ENCODE results near the gene FANK1.

The FANK1 gene

DNA sequence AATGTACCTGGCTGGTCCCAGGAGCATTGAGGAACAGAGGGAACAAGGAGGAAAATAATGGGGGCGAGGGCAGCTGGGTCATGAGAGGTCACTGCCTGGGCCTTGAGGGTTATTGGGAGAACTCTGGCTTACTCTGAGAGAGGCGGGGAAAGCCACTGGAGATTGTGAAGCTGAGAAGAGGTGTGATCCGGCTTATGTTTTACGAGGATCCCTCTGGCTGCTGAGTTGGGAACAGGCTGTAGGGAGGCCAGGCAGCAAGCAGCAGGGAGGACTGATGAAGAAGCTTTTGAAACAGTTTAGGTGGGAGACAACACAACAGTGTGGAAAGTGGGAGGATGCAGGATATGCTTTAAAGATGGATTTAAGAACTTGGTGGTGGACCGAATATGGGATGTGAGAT is 87.3 kb downstream of the FANK1 start:
- no peak for DNase-seq (ENCODE audit: extremely low read depth, low read depth)
- TF ChIP-seq, protein P1, sequence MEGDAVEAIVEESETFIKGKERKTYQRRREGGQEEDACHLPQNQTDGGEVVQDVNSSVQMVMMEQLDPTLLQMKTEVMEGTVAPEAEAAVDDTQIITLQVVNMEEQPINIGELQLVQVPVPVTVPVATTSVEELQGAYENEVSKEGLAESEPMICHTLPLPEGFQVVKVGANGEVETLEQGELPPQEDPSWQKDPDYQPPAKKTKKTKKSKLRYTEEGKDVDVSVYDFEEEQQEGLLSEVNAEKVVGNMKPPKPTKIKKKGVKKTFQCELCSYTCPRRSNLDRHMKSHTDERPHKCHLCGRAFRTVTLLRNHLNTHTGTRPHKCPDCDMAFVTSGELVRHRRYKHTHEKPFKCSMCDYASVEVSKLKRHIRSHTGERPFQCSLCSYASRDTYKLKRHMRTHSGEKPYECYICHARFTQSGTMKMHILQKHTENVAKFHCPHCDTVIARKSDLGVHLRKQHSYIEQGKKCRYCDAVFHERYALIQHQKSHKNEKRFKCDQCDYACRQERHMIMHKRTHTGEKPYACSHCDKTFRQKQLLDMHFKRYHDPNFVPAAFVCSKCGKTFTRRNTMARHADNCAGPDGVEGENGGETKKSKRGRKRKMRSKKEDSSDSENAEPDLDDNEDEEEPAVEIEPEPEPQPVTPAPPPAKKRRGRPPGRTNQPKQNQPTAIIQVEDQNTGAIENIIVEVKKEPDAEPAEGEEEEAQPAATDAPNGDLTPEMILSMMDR (IDR thresholded peaks at IDR 0.05; ENCODE audit: low read depth, low read length, missing control alignments) = no peak
- H3K4me3 ChIP-seq (replicated peaks; ENCODE audit: low read depth, low read length) = no peak overlapping the region

GRCh38 chr10:125984346-125984745 is 88.0 kb downstream of the FANK1 start:
- TF ChIP-seq, protein P1 (IDR thresholded peaks at IDR 0.05; ENCODE audit: low read depth, low read length, missing control alignments) = no peak

GRCh38 chr10:125984865-125985495 is 88.6 kb downstream of the FANK1 start:
- DNase-seq (ENCODE audit: extremely low read depth, low read depth) = no peak
- H3K4me3 ChIP-seq (replicated peaks; ENCODE audit: low read depth, low read length) = no peak overlapping the region
- TF ChIP-seq, protein P1 (IDR thresholded peaks at IDR 0.05; ENCODE audit: low read depth, low read length, missing control alignments) = no peak

More at GRCh38 chr10:125984346-125984745, 88.0 kb downstream of the FANK1 start:
- no peak overlapping the region for H3K4me3 ChIP-seq (replicated peaks; ENCODE audit: low read depth, low read length)
- no peak for DNase-seq (ENCODE audit: extremely low read depth, low read depth)

DNA sequence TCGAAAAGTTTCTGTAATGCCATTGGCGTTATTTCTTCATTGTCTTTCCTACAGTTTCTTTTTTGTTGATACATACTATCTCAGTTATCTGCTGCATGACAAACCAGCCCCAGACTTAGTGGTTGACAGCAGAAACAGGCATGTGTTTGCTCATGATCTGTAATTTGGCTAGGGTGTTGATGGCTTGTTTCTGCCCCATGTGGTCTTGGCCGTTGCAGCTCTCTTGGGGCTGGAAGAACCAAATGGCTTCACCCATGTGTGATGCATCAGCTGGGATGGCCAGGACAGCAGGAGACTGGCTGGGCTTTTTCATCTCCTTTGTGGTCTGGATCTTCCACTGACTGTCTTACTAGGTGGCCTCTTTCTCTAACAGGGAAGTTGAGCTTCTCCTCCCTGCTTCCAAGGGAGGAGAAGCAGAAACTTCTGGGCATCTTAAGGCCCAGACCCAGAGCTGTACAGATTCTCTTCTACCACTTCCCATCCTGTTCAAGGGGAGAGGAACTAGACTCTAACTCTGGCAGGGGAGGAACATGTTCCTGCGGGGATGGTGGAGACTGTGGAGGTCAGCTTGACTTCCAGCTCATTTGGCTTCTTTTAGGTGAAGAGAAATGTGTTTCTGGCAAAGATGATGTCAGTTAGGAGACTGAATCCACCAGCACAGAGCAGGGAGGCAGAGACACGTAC is 89.3 kb downstream of the FANK1 start:
- DNase-seq (ENCODE audit: extremely low read depth, low read depth) = no peak
- TF ChIP-seq, protein P1 (IDR thresholded peaks at IDR 0.05; ENCODE audit: low read depth, low read length, missing control alignments) = no peak
- no peak overlapping the region for H3K4me3 ChIP-seq (replicated peaks; ENCODE audit: low read depth, low read length)

DNA sequence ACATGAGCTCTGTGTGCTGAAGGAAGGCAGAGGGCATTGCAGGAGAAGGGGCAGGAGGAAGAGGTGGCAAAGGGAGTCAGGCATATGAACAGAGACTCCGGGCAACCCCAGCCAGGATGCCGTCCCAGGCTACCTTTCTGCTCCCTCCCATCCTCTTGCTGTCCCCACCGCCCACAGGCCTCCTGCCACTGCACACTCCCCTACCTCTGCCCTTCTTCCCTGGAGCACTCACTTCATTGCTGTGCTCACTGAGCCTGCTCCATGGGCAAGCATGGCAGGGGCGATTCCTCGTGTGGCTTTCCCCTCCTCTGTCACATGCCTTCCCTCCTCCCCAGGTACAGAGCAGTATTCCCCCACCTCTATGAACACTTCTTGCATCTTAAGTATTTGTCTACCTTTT is 93.4 kb downstream of the FANK1 start:
- no peak overlapping the region for H3K4me3 ChIP-seq (replicated peaks; ENCODE audit: low read depth, low read length)
- TF ChIP-seq, protein P1 (IDR thresholded peaks at IDR 0.05; ENCODE audit: low read depth, low read length, missing control alignments) = no peak
- no peak for DNase-seq (ENCODE audit: extremely low read depth, low read depth)

DNA sequence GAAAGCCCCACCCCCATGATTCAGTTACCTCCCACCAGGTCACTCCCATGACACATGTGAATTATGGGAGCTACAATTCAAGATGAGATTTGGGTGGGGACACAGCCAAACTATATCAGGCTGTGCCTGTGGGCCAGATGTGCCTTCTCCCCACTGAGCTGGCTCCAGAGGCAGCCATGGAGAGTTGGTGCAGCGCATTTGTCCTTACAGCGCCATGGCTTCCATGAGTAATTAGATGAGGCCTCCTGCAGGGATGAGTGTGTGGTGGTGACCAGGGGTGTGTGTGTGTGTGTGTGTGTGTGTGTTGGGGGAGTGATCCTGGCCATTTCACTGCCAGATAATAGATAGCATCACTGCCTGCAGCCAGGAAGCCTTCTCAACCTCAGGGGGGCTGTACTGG is 94.6 kb downstream of the FANK1 start:
- TF ChIP-seq, protein P1 (IDR thresholded peaks at IDR 0.05; ENCODE audit: low read depth, low read length, missing control alignments) = no peak
- DNase-seq (ENCODE audit: extremely low read depth, low read depth) = no peak
- no peak overlapping the region for H3K4me3 ChIP-seq (replicated peaks; ENCODE audit: low read depth, low read length)
